HG02588 (cell line): ENCODE data around the gene ARSB.
"Not testable (repeated sequence)": the region's sequence is repeated elsewhere in the genome, so short reads cannot be mapped to it uniquely, and the experiment has no call there.

ENCODE experiments used
- ATAC-seq: cut with Tn5 transposase; IDR thresholded peaks from one replicate; pipeline ENCODE4 v1.9.1; 2021; ENCODE audit warnings: mild to moderate bottlenecking, moderate library complexity; ENCODE audit not compliant: unreplicated experiment

The ARSB gene

DNA sequence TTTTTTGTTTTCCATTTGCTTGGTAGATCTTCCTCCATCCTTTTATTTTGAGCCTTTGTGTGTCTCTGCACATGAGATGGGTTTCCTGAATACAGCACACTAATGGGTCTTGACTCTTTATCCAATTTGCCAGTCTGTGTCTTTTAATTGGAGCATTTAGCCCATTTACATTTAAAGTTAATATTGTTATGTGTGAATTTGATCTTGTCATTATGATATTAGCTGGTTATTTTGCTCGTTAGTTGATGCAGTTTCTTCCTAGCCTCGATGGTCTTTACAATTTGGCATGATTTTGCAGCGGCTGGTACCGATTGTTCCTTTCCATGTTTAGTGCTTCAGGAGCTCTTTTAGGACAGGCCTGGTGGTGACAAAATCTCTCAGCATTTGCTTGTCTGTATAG lies 133.2 kb downstream of the ARSB start:
- not testable (repeated sequence) for ATAC-seq

DNA sequence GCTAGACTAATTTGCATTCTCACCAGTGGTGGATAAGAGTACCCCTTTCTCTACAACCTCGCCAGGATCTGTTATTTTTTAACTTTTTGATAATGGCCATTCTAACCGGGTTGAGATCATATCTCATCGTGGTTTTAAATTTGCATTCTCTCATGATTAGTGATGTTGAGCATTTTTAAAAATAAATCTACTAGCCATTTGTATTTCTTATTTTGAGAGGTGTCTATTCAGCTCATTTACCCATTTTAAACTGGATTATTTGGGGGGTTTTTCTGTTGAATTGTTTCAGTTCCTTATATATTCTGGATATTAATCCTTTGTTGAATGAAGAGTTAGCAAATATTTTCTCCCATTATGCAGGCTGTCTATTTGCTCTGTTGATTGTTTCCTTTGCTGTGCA lies 139.6 kb downstream of the ARSB start:
- no peak for ATAC-seq

DNA sequence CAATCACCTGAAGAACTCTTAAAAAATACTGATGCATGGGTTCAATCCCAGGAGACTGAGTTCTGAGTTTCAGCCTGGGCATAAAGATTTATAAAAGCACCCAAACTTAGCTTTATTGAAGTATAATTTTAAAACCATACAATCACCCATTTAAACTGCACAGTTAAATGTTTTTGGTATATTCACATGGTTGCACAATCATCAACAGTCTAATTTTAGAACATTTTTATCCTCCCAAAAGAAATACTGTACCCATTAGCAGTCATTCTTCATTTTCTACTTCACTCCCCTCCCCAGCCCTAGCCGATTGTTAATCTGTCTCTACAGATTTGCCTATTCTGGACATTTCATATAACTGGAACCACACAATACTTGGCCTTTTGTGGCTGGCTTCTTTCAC lies 141.7 kb downstream of the ARSB start:
- ATAC-seq, result no peak

DNA sequence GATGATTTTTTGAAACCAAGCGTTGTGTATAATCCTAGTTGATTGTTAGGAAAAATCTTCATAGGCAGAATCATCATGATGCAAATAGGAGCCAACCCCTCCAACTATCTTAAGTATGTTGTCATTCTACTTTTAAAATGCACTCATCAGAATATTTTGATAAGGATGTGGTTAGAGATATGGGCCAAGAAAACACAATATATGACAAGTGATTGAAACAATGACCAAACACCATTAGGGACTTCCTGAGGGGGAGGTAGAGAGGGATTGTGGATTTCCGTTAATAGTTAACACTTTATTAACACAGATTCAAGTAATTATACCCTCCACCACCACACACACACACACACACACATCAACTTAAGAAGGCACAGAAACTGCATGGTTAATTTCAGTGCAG lies 143.3 kb downstream of the ARSB start:
- no peak for ATAC-seq

DNA sequence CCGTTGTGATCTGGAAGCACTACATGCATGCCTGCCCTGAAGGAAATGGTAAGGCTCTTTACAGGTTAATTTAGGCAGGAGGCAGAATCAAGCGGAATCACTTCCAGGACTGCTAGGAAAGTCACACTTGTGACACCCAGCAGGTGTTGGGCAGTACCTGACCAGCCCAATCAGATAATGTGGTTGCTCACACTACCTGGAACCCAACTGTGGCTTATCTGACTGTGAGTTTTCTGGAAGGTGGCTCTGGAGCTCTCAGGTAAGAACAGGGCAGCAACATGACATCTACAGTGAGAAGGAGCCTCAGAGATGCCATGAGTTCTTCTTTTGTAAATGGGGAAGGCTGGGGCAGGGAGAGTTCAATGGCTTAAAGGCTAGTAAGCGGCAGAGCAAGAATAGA lies 146.4 kb downstream of the ARSB start:
- ATAC-seq, result no peak

DNA sequence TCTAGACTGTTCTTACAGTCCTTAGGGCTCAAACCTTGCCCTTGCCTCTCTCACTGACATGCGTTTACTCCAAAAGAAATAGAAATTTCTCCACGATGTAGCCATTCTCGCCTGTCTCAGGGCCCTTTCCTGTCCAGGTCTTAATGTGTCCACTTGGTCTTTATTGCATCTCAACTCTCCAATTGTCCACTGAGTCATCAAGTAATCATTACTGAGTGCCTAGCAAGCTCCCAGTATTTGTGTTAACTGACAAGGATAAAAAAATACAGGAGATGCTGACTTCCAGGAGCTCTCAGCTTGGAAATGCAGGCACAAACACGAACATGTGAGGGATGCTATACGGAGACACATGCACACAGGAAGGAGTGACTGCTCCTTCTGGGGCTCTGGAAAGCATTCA lies 147.3 kb downstream of the ARSB start:
- no peak for ATAC-seq

DNA sequence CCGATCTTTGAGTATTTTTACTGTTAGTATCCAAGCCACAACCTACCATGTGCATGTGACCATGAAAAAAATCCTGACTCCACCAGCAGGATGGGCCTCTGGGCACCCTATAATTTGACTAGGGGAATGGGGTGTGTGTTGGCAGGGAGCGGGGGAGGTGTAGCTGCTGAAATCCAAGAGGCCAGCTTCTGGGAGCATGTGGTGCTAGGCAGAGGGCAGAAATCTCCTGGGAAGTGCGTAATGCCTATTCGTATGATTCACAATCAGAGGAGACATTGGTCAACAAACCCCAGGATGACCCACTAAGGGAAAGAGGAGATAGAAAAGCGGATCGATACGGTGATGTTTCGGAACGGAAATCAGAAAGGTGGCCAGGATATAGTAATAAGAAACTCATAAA lies 149.9 kb downstream of the ARSB start:
- ATAC-seq, result no peak

DNA sequence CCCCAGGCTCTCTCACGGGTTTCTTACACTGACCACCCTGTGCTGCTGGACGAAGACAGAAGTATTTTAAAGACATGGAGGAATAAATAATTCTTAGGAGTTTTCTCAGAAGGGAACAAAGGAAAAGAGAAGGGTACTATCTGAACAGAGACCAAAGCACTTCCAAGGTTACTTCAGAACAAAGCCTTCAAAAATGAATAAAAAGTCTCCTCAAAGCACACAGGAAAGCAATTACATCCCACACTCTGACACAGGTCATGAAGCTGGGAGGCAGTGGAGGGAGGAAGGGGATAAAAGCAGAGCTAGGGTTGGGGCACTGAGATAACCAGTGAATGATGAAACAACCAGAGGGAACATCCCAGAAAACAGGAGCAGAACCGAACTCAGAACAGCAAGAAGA lies 151.8 kb downstream of the ARSB start:
- ATAC-seq, result no peak

DNA sequence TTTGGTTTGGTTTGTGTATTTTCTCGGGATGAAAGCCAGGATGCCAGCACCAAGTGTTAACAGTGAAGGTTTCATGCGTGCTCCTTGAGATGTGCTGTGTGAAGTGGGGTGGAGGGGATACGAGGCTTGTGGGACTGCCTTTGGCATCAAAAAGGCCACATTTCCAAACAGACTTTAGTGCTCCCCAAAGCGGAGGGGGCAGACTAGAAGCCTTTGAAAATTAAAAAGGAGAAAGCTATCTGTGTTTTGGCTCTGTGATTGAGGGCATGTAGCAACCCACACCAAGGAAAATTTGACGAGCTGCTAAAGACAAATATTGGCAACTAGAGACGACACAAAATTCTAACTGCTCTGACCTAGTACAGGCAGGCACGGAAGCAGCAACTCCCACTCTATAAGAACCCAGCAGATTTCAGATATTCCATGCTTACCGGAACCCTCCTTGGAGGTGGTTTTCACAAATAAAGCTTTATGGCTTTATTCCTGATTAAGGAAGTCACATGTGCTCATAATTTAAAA lies 154.5 kb downstream of the ARSB start:
- no peak for ATAC-seq

DNA sequence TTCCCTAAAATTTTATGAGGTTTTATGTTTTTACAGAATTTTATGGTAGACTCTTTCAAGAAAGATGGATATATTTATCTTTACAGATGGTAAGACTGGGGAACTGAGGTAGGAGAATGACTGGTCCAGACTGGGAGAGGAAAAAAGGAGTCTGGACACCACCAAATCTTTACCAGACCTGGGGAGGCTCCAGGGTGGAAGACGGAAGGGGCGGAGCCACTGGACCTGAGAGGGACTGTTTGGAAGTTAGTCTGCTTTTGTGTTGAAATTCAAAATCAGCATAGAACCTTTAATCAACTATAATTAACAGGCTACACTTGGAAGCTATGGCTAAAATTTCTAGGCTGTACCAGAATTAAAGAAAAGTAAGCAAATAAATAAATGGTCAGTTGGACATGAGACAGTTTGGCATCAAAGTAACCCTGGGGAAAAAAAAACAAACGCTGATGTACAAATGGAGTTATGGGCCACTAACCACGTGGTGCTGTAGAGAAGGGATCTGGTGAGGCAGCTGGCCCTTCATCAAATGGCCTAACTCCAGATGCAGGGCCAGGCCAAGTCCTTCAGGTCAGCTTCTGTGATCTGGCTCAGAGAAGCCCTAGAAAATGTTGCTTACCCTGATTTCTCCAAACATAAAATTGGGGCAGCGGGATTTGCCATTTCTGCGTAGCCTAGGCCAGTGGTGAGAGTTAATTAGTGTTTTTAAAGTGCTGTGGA lies 155.1 kb downstream of the ARSB start:
- ATAC-seq, result no peak

DNA sequence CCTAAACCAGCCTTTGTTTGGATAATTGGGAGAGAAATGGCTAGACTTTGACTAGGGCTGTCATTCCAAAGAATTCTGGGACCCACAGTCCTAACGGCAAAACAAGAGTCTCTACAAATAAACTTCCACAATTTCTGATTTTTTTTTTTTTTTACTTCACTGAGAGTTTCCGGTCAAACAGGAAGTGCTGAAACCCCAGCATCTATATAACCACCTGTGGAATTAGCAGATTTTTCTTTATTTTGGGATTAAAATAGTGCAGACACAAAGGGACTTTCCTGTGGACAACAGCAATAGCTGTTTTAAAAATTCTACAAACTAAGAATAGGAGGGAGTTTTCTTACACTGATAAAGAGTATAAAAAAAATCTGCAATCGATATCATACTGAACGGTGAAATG lies 157.4 kb downstream of the ARSB start:
- no peak for ATAC-seq

DNA sequence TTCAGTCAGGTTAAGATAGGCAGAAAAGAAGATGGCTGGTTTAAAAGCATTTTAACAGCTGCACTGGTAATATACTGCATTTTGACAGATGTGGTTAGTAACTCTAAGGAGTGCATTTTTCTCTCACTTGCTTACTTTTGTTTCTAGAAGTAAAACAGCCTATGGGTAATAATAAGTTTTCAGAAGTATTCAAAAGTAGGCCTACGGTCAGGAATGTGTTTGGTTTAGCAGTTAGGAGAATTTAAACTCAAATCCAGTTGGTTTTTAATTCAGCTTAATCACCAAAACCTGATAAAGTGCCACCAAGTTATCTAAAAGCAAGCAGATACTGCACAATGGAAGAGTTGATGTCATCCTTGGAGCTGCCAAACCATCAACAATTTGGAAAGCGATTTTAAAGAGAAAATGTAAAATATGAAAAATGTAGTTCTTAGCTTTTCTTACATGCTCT lies 160.3 kb downstream of the ARSB start:
- ATAC-seq, result no peak

DNA sequence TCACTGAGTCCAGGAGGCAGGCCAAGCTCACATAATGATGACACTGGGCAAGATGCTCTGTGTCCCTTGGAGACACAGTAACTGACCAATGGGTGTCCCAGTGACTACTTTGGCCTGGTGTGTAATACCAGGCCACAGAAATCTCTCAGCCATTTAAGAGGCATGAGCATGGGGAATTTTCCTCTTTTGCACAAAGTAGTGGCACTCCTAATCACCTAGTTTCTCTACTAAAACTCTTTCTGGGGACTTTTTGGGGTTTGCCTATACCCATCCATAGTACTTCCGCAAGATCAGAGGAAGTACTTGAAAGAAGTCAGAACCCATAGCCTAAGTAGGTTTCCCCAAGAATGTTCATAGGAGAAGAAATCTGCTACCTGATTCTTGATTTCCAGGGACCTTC lies 161.9 kb downstream of the ARSB start:
- ATAC-seq, result no peak

DNA sequence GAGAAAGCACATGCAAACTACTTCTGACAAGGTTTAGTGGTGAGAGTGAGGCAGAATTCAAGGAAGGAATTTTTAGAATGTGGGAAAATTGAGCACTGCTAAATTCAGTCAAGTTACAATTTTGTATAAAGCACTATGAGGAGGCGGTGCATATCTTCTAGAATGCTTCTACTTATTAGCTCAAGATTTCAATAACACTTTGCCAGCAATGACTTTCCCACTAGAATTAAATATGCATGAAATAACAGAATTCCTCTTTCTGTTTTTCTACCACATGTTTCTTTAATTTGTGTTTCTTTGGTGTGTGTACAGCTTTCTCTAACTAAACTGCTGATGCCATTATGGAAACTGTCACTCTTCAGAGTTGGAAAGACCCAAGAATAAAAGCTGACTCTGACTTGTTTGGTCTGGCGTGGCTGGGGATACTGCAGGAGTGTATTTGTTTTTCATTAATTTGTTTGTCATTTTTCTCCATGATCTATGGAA lies 163.5 kb downstream of the ARSB start:
- ATAC-seq, result no peak

DNA sequence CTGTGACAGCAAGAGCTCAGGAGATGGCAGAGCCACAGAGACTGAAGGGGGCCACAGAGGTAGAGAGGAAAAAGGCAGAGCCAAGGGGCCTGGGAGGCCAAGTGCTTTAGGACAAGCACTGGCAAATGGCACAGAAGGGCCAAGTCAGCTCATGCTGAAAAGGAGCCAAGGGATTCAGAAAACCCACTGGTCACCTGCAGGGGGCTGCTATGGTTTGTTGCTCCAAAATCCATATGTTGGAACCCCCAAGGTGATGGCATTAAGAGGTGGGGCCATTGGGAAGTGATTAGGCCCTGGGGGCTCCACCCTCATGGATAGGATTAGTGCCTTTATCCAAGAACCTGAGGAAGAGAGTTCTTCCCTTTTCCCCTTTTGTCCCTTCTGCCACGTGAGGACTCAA lies 165.4 kb downstream of the ARSB start:
- no peak for ATAC-seq

DNA sequence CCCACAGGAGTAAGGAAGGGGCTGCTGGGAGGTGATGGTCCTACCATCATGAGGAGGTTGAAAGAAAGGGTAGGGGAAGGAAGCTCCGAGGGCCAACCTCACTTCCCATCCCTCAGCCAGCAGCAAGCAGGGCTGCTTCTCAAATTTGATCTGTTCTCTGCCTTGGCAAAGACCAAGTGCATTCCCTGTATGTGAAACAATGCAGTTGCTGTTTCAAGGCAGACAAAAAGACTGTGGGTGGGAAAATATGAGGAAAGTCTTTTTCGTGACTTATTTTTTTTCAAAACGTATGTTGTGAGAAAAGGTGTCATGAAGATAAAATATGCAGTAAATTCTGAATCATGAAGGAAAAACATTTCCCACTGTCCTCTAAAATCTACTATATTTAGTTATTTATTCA lies 165.9 kb downstream of the ARSB start:
- ATAC-seq, result no peak

DNA sequence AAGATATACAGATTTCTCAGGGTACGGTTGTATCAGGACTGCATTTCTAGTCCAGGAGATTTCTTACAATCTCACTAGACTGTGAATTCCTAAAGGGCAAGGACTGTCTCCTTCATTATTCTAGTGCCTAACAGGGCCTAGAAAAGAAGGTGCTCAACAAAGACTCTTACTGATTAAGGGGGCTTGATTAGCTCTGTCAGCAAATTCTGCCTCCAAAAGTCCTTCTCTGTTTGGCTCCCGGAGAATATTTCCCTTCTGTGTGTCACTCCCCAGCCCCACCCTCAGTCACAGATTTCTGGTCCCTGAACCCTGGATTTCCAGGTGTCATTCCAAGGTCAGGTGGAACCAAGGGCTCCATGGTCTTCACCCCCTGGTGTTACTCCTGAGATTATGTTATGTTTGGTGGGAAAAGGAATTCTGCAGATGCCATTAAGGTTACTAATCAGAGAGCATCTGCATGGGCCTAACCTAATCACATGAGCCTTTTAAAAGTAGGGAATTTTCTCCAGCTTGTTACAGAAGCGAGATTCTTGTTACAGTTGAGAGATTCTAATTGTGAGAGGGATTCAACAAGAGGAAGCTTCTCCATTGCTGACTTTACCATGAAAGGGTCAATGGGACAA lies 168.9 kb downstream of the ARSB start:
- no peak for ATAC-seq

DNA sequence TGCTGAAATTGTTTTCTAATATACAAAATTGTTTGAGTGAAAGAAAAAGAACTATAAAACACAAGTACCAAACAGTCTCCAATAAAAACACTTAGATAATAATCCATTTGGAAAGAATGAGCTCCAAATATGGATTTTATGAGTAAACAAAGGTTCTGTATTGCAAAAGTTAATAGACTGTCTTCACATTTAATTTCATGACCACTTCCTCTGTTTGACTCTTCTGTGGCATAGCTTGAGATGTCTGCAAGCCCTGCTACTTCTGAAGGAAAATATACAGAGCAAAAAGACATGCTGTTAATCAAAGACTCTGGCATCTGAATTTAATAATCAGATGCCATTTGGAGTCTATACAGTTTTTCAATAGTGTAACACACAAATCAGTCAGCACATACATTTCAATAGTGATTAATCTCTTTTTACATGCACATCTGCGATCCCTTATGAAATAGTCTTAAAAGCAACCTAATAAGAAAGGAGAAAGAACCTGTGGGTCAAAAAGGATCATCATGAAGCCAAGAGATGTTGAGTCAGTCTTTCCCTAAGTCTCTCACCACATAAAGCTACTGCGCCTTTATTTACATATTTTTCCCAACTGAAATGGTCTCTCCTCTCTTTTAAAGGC lies 171.1 kb downstream of the ARSB start:
- no peak for ATAC-seq

DNA sequence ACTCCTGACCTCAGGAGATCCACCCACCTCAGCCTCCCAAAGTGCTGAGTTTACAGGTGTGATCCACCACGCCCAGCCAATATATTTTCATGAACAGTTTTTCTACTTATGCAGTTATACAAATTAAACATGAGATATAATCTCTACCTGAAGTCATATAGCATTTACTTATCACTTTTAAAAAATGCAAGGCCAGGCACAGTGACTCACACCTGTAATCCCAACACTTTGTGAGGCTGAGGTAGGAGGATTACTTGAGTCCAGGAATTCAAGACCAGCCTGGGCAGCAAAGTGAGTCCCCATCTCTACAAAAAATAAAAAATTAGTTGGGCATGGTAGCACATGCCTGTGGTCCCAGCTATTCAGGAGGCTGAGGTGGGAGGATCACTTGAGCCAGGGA lies 171.8 kb downstream of the ARSB start:
- ATAC-seq, result no peak

DNA sequence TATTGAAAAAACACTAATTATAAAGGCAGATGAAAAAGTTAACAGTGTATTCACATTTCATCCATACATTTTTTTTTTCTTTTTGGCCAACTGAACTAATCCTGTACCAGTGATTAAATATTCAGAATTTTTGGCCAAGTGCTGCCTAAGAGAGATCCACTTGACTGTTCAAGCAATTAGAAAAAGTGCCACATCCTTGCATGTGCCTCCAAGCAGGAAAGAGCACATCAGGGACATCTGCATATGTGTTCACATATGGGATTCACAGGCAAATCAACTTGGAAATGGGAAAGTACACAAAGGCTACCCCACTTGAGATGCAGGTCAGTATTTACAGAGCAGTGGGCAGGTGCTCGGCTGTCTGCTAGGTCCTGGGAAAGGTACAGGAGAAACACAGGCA lies 173.2 kb downstream of the ARSB start:
- ATAC-seq, result no peak

DNA sequence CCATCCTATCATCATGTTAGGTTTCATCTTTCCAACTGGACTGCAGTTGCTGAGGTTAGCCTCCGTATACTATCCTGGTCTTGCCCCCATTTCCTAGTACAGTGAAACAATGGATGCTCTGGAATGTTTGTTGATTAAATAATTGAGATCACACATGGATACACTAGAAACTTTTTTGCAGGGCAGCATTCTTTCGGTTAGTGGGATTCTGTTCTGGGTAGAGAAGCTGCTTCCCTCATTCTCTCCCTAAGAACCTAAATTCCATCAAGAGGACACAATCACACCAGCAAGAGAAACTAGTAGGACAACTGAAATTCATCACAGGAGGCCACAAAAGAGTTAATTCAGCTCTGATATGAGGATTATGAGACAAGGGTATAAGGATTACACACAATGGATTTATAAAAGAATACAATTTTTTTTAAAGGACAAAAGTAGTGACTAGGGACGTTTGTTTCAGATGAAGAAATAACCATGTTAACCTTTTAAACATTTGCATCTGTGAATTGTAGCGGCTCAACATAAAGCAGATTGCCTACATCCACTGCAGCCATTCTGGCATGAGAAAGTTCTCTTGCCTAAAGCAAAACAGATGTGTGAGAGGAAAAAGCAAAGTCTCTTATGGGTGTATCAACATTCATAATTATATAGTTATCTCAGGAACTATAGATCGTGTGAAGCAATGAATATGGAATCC lies 173.8 kb downstream of the ARSB start:
- no peak for ATAC-seq
